ENCODE data around the gene MAPK8IP1.

DNA sequence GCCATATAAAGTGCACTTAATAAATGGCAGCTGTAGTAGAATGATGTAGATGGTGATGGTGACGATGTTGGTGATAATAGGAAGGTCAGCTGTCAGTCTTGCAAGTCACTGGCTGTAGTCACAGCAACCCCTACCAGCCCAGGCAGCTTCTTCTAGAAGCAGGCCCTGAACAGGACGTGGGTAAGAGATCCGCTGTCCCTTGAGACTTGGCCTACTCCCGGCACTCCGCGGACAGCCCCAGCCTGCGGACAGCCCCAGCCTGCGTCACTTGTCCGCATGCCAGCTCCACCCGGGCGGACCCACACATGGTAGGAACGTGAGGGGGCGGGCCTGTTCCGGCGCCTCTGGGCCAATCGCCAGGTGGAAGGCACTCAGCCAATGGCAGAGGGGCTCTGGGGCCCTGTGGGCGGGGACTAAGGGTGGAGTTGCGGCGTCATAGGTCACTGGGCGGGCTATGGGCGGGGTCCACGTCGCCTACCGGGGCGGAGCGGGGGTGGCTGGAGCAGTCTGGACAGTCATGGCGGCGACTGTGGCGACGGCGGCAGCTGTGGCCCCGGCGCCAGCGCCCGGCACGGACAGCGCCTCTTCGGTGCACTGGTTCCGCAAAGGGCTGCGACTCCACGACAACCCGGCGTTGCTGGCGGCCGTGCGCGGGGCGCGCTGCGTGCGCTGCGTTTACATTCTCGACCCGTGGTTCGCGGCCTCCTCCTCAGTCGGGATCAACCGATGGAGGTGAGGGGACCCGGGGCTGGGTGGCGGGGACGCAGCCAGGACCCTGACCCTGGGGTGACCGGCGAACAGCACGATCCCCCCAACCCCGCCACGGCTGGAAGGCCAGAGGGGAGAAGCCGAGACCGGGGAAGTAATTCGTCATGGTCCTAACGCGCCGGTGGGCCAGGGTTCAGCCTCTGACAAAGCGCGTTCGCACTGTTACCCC lies 38.2 kb upstream of the MAPK8IP1 start, which contains the start of gene CRY2:
- no peak for TF ChIP-seq EZH2 (IDR thresholded peaks at IDR 0.05; ENCODE audit: low read length)
- TF ChIP-seq CTCF (optimal IDR thresholded peaks at IDR 0.05 in 1 of 3, IDR thresholded peaks at IDR 0.05 in 1 of 3, conservative IDR thresholded peaks at IDR 0.05 in 1 of 3; ENCODE audit: extremely low read depth in 1 of 3, insufficient read depth in 2 of 3, low read length in 3 of 3): no peak

Measured in keratinocyte (primary cell).